ENCODE results near the gene CDA. TPM values are rescaled to one million over a fixed set of nuclear protein-coding genes. Genes with fewer than 3 reads are reported as not detected.

The CDA gene
- total and polyA plus RNA-seq, 7 donors: 1.0 to 2.5 (median 1.7) TPM

- Histone ChIP-seq H3K27ac (no peak overlapping the region), H3K4me3 (no peak overlapping the region), H3K9me3 (no peaks in the 10 kb centered on the region), H3K36me3 (ENCODE audit: insufficient read depth in 1 of 2, low read depth in 1 of 2) (no peaks in the 10 kb centered on the region), H3K4me1 (no peaks in the 10 kb centered on the region), H3K27me3 (ENCODE audit: insufficient read depth in 3 of 3, low read length in 2 of 3) (peaks cover 0 to 12% (median 0%) of the 10 kb centered on the region in 3 donors)
- no peak for TF ChIP-seq CTCF (IDR thresholded peaks at IDR 0.05)
- 40 to 51% (median 42%) methylated on average over 6 of the region's 6 CpGs for WGBS, 3 donors
- intact Hi-C loops (cut with DNase I): no loop called here
- no peak for ATAC-seq
- DNase-seq: no peak
Observed at GRCh38 chr1:20596106-20596505, 7.2 kb downstream of the CDA start.

GRCh38 chr1:20597650-20598049 lies 8.8 kb downstream of the CDA start:
- Histone ChIP-seq H3K27me3 (ENCODE audit: insufficient read depth in 3 of 3, low read length in 2 of 3) (peaks cover 0 to 2% (median 0%) of the 10 kb centered on the region in 3 donors), H3K4me1 (no peaks in the 10 kb centered on the region), H3K27ac (no peak overlapping the region), H3K9me3 (no peaks in the 10 kb centered on the region), H3K4me3 (no peak overlapping the region), H3K36me3 (ENCODE audit: insufficient read depth in 1 of 2, low read depth in 1 of 2) (no peaks in the 10 kb centered on the region)
- ATAC-seq: no peak
- WGBS, 3 donors: 78 to 86% (median 81%) methylated on average over 3 of the region's 3 CpGs
- intact Hi-C loops (cut with DNase I): no loop called here
- TF ChIP-seq CTCF (IDR thresholded peaks at IDR 0.05): no peak
- no peak for DNase-seq

- TF ChIP-seq CTCF (IDR thresholded peaks at IDR 0.05): no peak
- intact Hi-C loops (cut with DNase I): no loop called here
- Histone ChIP-seq H3K36me3 (ENCODE audit: insufficient read depth in 1 of 2, low read depth in 1 of 2) (no peaks in the 10 kb centered on the region), H3K9me3 (no peaks in the 10 kb centered on the region), H3K4me3 (no peak overlapping the region), H3K27ac (no peak overlapping the region), H3K4me1 (no peaks in the 10 kb centered on the region), H3K27me3 (ENCODE audit: insufficient read depth in 3 of 3, low read length in 2 of 3) (peaks cover 0 to 1% (median 0%) of the 10 kb centered on the region in 3 donors)
- ATAC-seq (no peak), DNase-seq (no peak)
- 74 to 80% (median 79%) methylated on average over 5 of the region's 5 CpGs for WGBS, 3 donors
Observed at GRCh38 chr1:20600156-20600555, 11.3 kb downstream of the CDA start.

GRCh38 chr1:20601129-20601825 lies 12.4 kb downstream of the CDA start:
- no peak overlapping the region for H3K27ac ChIP-seq
- H3K4me3 ChIP-seq: no peak overlapping the region
- H3K4me1 ChIP-seq: no peaks in the 10 kb centered on the region
- intact Hi-C loops (cut with DNase I): no loop called here
- no peaks in the 10 kb centered on the region for H3K36me3 ChIP-seq (ENCODE audit: insufficient read depth in 1 of 2, low read depth in 1 of 2)
- no peak for DNase-seq
- H3K27me3 ChIP-seq (ENCODE audit: insufficient read depth in 3 of 3, low read length in 2 of 3): peaks cover 0 to 1% (median 0%) of the 10 kb centered on the region in 3 donors
- no peak for TF ChIP-seq CTCF (IDR thresholded peaks at IDR 0.05)
- WGBS, 3 donors: 48 to 65% (median 58%) methylated on average over 5 of the region's 5 CpGs
- no peak for ATAC-seq
- H3K9me3 ChIP-seq: no peaks in the 10 kb centered on the region

Measured in psoas muscle (tissue), 8 donors.